ENCODE results near the gene PLG. TPM values are rescaled to one million over a fixed set of nuclear protein-coding genes. Genes with fewer than 3 reads are reported as not detected.

The PLG gene
- total RNA-seq, 1 donor: 0.36 TPM

GRCh38 chr6:160756871-160757270 is 54.8 kb downstream of the PLG start:
- no peak for DNase-seq (ENCODE audit: insufficient read length, low spot score, missing footprints)
- no peak overlapping the region for H2AFZ ChIP-seq (ENCODE audit: low read length)
- no peaks in the 10 kb centered on the region for H4K20me1 ChIP-seq (ENCODE audit: insufficient read depth, low read length)
- H3K4me2 ChIP-seq (ENCODE audit: insufficient read depth, low read length): no peak overlapping the region
- H3K27me3 ChIP-seq (ENCODE audit: insufficient read depth, low read length): no peaks in the 10 kb centered on the region
- no peaks in the 10 kb centered on the region for H3K36me3 ChIP-seq (ENCODE audit: insufficient read depth, low read length)
- no peaks in the 10 kb centered on the region for H3K79me2 ChIP-seq (ENCODE audit: insufficient read depth, low read length)
- H3K4me3 ChIP-seq (ENCODE audit: insufficient read depth, low read length): no peak overlapping the region
- H3K9me3 ChIP-seq (ENCODE audit: low read depth, low read length): no peaks in the 10 kb centered on the region
- no peak overlapping the region for H3K27ac ChIP-seq (ENCODE audit: low read depth, low read length)
- no peak for TF ChIP-seq CTCF (IDR thresholded peaks at IDR 0.05; ENCODE audit: extremely low read depth, low read depth, low read length)
- no peaks in the 10 kb centered on the region for H3K4me1 ChIP-seq (ENCODE audit: insufficient read depth, low read length)

GRCh38 chr6:160764847-160765246 is 62.8 kb downstream of the PLG start:
- no peaks in the 10 kb centered on the region for H3K79me2 ChIP-seq (ENCODE audit: insufficient read depth, low read length)
- H3K4me2 ChIP-seq (ENCODE audit: insufficient read depth, low read length): no peak overlapping the region
- no peak overlapping the region for H2AFZ ChIP-seq (ENCODE audit: low read length)
- H3K4me3 ChIP-seq (ENCODE audit: insufficient read depth, low read length): no peak overlapping the region
- H3K4me1 ChIP-seq (ENCODE audit: insufficient read depth, low read length): no peaks in the 10 kb centered on the region
- H3K27me3 ChIP-seq (ENCODE audit: insufficient read depth, low read length): no peaks in the 10 kb centered on the region
- no peaks in the 10 kb centered on the region for H3K36me3 ChIP-seq (ENCODE audit: insufficient read depth, low read length)
- H3K27ac ChIP-seq (ENCODE audit: low read depth, low read length): no peak overlapping the region
- peak; percentile 43 for DNase-seq (ENCODE audit: insufficient read length, low spot score, missing footprints)
- no peaks in the 10 kb centered on the region for H3K9me3 ChIP-seq (ENCODE audit: low read depth, low read length)
- TF ChIP-seq CTCF (IDR thresholded peaks at IDR 0.05; ENCODE audit: extremely low read depth, low read depth, low read length): no peak
- H4K20me1 ChIP-seq (ENCODE audit: insufficient read depth, low read length): no peaks in the 10 kb centered on the region

GRCh38 chr6:160765412-160765811 is 63.4 kb downstream of the PLG start:
- H3K36me3 ChIP-seq (ENCODE audit: insufficient read depth, low read length): no peaks in the 10 kb centered on the region
- no peak overlapping the region for H3K4me3 ChIP-seq (ENCODE audit: insufficient read depth, low read length)
- H2AFZ ChIP-seq (ENCODE audit: low read length): no peak overlapping the region
- H3K79me2 ChIP-seq (ENCODE audit: insufficient read depth, low read length): no peaks in the 10 kb centered on the region
- H3K4me2 ChIP-seq (ENCODE audit: insufficient read depth, low read length): no peak overlapping the region
- no peak overlapping the region for H3K27ac ChIP-seq (ENCODE audit: low read depth, low read length)
- H4K20me1 ChIP-seq (ENCODE audit: insufficient read depth, low read length): no peaks in the 10 kb centered on the region
- no peak for TF ChIP-seq CTCF (IDR thresholded peaks at IDR 0.05; ENCODE audit: extremely low read depth, low read depth, low read length)
- no peaks in the 10 kb centered on the region for H3K27me3 ChIP-seq (ENCODE audit: insufficient read depth, low read length)
- no peaks in the 10 kb centered on the region for H3K9me3 ChIP-seq (ENCODE audit: low read depth, low read length)
- DNase-seq (ENCODE audit: insufficient read length, low spot score, missing footprints): no peak
- H3K4me1 ChIP-seq (ENCODE audit: insufficient read depth, low read length): no peaks in the 10 kb centered on the region

GRCh38 chr6:160766657-160766988 is 64.6 kb downstream of the PLG start:
- Histone ChIP-seq H3K27ac (ENCODE audit: low read depth, low read length) (no peak overlapping the region), H3K4me1 (ENCODE audit: insufficient read depth, low read length) (no peaks in the 10 kb centered on the region), H3K36me3 (ENCODE audit: insufficient read depth, low read length) (no peaks in the 10 kb centered on the region), H3K27me3 (ENCODE audit: insufficient read depth, low read length) (no peaks in the 10 kb centered on the region), H3K4me2 (ENCODE audit: insufficient read depth, low read length) (peak overlapping the region; percentile 51), H3K9me3 (ENCODE audit: low read depth, low read length) (no peaks in the 10 kb centered on the region), H3K4me3 (ENCODE audit: insufficient read depth, low read length) (no peak overlapping the region), H3K79me2 (ENCODE audit: insufficient read depth, low read length) (no peaks in the 10 kb centered on the region), H2AFZ (ENCODE audit: low read length) (no peak overlapping the region), H4K20me1 (ENCODE audit: insufficient read depth, low read length) (no peaks in the 10 kb centered on the region)
- no peak for TF ChIP-seq CTCF (IDR thresholded peaks at IDR 0.05; ENCODE audit: extremely low read depth, low read depth, low read length)
- peak; percentile 55 for DNase-seq (ENCODE audit: insufficient read length, low spot score, missing footprints)

All from osteoblast (primary cell).